Activated naive CD8-positive, alpha-beta T cell treated with anti-CD3 and anti-CD28 coated beads, Interleukin-2, amount 50 U/mL, for 16 hours (primary cell): Measurements from ENCODE around the gene DAB2.
"Not testable (repeated sequence)": the region's sequence is repeated elsewhere in the genome, so short reads cannot be mapped to it uniquely, and the experiment has no call there.

Experiments
- DNase-seq: peaks from one replicate; pipeline ENCODE4 v3.0.0-alpha.2; 2020; ENCODE audit warnings: low read depth, low spot score

DAB2 gene

DNA sequence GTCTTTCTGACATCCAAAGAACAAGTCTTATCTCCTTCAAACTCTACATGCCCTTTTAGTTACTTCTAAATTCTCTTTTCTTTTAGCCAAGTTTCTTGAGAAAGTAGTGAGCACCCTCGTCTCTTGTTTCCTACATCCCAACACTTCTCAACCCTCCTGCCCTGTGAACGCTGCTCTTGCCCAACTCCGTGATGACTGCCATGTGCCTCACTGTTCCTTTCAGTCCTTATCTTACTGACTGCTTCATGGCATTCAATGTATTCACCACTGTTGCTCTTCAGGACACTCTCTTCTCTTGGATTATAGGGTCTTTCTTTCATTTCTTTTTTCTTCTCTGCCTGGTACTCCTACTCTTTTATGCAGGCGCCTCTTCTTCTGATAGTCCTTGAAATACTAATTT lies 75.3 kb downstream of the DAB2 start:
- no peak for DNase-seq

DNA sequence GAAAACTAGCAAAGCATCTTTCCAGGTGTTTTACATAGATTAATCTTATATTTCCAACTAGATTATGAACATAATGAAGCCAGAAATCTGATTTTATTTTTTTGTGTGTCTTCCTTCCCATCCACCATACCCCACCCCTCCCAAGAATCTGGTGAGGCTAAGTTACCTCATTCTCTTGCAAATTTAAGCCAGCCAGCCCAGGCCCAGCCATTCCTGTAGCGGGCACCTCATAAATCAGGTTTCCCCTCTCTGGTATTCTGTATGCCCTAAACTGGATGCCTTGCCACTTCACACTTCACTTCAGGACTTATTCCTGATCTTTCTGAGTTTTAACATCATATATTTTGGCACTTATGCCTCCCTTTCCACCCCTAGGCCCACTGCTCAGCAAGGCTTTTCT lies 82.3 kb downstream of the DAB2 start:
- no peak for DNase-seq

DNA sequence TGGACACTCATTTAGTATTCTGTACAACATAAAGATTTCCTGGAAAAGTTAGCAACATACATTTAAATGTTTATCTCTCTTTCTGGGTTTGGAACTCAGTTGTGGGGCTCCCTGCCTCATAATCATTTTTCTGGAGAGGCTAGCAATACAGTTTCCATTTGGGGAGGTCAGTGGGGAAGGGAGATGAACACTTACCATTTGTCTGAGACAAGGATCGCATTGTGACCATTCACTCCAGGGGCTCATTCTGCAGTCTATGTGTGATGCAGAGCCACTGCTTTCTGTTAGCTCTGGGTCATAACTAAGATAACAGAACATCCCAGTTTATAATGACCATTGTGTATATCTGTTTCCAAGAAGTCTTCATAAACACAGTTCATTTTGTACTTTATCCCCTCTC lies 82.9 kb downstream of the DAB2 start:
- DNase-seq, result no peak

DNA sequence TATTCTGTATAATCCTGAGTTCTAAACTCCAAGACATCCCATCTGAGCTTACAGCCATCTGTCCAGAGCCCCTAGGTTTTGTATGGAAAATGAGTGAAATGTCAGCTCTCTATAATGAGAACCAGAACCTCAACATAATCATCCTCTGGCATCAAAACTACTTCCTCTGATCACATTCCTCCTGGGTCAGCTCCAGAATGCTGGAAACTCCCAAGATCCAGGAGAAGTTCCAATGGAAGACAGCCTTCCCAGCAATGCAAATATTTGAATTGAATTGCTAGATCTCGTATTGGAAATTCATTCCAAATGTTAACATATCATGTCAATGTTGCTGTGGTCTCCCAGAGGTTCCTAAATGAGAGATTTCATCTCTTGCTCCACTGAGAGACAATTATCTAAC lies 84.3 kb downstream of the DAB2 start:
- no peak for DNase-seq

DNA sequence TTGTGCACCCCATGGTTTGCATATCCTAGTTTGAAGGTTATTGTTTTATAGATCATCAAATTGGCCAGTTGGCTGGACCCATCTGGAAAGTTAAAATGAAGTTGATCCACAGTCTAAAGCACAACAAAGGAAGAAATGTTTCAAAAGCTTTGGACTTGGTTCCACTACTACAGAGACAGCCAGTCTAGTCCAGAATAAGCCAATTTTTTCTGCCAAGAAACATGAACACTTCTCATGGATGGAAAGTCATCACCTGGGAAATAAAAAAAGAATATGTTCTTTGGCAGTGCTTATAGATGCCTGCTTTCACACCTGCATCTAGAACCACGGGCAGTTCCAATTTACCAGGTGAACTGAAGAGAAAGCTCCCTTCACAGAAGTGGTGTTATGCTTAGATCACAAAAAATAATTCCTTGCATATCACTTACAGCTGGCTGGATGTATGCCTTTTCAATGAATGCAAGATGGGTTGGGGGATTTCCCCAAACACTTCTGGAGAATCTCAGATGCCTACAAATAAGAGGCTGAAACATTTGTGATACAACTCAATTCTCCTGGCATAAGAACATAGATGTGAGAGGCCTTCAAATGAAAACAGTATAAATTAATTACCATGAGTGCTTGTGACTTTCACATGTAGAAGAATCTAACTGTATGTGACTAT lies 87.4 kb downstream of the DAB2 start:
- DNase-seq, result no peak

DNA sequence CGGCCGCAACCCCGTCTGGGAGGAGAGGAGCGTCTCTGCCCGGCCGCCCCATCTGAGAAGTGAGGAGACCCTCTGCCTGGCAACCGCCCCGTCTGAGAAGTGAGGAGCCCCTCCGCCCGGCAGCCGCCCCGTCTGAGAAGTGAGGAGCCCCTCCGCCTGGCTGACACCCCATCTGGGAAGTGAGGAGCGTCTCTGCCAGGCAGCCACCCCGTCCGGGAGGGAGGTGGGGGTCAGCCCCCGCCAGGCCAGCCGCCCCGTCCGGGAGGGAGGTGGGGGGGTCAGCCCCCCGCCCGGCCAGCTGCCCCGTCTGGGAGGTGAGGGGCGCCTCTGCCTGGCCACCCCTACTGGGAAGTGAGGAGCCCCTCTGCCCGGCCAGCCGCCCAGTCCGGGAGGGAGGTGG lies 90.5 kb downstream of the DAB2 start:
- not testable (repeated sequence) for DNase-seq

DNA sequence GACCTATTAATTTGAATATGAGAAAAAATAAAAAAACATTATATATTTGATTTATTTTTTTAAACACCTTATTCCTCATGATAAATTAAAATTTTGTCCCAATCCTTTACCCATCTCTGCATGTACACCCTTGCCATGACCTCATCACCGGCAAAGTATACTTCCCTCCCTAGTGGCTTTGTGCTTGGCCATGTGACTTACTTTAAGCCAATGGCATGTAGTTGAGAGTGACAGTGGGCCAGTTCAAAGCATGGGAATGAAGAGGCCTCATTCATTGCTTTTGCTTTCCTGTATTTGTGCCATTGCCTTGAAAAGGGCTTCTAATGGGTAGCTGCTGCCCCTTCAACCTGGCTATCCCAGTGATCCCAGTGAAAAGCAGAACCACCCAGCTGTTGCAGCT lies 91.7 kb downstream of the DAB2 start:
- no peak for DNase-seq

DNA sequence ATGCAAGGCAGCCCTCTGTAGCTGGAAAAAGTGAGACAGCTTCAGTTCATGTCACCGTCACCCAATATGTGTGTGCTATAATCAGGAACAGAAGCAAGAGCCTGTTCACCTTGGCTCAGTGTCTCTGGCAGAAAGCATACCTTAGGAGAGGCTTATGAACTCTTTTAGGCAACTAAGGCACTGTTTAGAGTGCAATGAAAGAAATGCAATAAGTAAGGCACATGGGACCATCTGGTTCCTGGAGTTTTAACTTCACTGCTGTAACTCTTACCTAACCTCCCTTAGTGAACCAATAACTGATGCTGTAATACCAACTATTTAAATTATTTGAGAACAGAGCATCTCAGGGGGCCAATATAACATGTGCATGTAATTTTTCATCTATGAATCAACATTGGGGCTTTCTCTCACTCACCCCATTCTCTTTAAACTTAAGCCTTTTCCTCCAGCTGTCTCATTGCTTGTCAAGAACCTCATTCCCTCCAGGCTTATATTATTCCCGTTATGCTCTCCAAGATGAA lies 92.9 kb downstream of the DAB2 start:
- no peak for DNase-seq

DNA sequence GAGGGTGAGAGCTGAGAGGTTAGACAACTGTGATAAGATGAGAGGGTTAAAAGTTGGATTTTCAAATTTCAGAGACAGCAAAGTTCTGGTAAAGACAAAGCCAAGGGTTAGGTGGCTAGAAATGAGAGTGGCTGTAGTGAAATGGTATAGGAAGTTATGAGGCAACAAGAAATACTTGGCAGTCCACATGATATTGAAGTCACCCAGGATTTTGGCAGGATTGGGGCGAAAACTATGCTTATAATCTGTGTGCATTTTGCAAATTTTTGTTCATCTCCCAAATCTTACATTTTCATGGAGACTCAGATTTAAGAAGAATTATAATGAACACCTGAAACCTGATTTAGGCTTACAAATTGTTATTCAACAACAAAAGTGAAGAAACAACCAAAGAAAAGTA lies 96.0 kb downstream of the DAB2 start:
- no peak for DNase-seq

DNA sequence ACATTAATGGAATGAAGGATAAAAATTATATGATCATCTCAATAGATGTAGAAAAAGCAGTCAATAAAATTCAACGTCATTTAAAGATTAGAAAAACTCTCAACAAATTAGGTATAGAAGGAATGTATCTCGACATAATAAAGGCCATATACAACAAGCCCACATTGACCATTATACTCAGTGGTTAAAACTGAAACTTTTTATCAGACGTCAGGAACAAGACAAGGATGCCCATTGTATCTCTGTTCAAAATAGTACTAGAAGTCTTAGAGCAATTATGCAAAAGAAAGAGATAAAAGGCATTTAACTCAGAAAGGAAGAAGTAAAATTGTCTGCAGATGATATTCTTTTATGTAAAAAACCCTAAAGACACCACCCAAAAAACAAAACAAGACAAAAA lies 101.2 kb downstream of the DAB2 start:
- DNase-seq, result no peak
